PC-9 (cell line): ENCODE results near the gene LGALS7B. TPM values are rescaled to one million over a fixed set of nuclear protein-coding genes. Genes with fewer than 3 reads are reported as not detected.
A peak's percentile ranks its signal among the peaks of the same experiment; 100 is the strongest.

Source experiments
- BruUV-seq: library from RNA; stranded (reverse); fragments of 400-500 nt; replicated peaks from 2 replicates; lab custom pipeline; 2021; lab: Mats Ljungman, UMichigan
- CTCF ChIA-PET: fragments of 300-600 bp; sonication (Branson Sonifier 250); formaldehyde crosslinking; loops from one replicate; lab custom pipeline; 2022; ENCODE audit warnings: antibody characterized with exemption; lab: Charles Lee
- POLR2A ChIA-PET: fragments of 300-600 bp; sonication (Branson Sonifier 250); formaldehyde crosslinking; loops from one replicate; lab custom pipeline; 2022; ENCODE audit warnings: antibody characterized with exemption; ENCODE audit not compliant: unreplicated experiment; lab: Charles Lee
- DNase-seq, 2 experiments: peaks; one replicate each; pipeline versions ENCODE4 v3.0.0 to v3.0.0-alpha.2; 2015 to 2022; ENCODE audit warnings: mixed read lengths in 1 of 2
- H2AFZ ChIP-seq: fragments of 200-600 bp; sonication (generic); 2 replicates; pipeline ENCODE4 v1.8.1; 2017; ENCODE audit warnings: antibody characterized with exemption
- H3F3A ChIP-seq: fragments of 200-600 bp; sonication (generic); 2 replicates; pipeline ENCODE4 v1.8.1; 2017; ENCODE audit warnings: antibody characterized with exemption, mild to moderate bottlenecking, low read depth; ENCODE audit not compliant: insufficient read depth
- H3K27ac ChIP-seq: fragments of 200-600 bp; sonication (generic); 2 replicates; pipeline ENCODE4 v1.6.1; 2016; ENCODE audit warnings: mixed run types
- H3K27me3 ChIP-seq: fragments of 200-600 bp; sonication (generic); 2 replicates; pipeline ENCODE4 v1.6.1; 2016; ENCODE audit warnings: low read depth, mixed run types; ENCODE audit not compliant: insufficient read depth
- H3K36me3 ChIP-seq: fragments of 200-600 bp; sonication (generic); 2 replicates; pipeline ENCODE4 v1.6.1; 2016; ENCODE audit warnings: low read depth, mixed run types
- H3K4me1 ChIP-seq: fragments of 200-600 bp; sonication (generic); replicated peaks from 2 replicates; pipeline ENCODE4 v1.6.1; 2016; ENCODE audit warnings: mixed run types; ENCODE audit not compliant: insufficient read depth
- H3K4me2 ChIP-seq: fragments of 200-600 bp; sonication (generic); 2 replicates; pipeline ENCODE4 v1.6.1; 2017; ENCODE audit warnings: mixed run types
- H3K4me3 ChIP-seq: fragments of 200-600 bp; sonication (generic); 2 replicates; pipeline ENCODE4 v1.6.1; 2016; ENCODE audit warnings: mixed run types
- H3K79me2 ChIP-seq: fragments of 200-600 bp; sonication (generic); 2 replicates; pipeline ENCODE4 v1.6.1; 2017; ENCODE audit warnings: low read depth, mixed run types
- H3K9me2 ChIP-seq: fragments of 200-600 bp; sonication (generic); 2 replicates; pipeline ENCODE4 v1.8.1; 2017; ENCODE audit warnings: mild to moderate bottlenecking; ENCODE audit not compliant: insufficient read depth
- H3K9me3 ChIP-seq: fragments of 200-600 bp; sonication (generic); 2 replicates; pipeline ENCODE4 v1.8.1; 2016; ENCODE audit warnings: low read depth; ENCODE audit not compliant: insufficient read depth
- H4K20me1 ChIP-seq: fragments of 200-600 bp; sonication (generic); 2 replicates; pipeline ENCODE4 v1.8.1; 2017; ENCODE audit not compliant: insufficient read depth
- CTCF ChIP-seq: fragments of 200-600 bp; sonication (generic); conservative IDR thresholded peaks from 2 replicates; pipeline ENCODE4 v1.6.1; 2017; ENCODE audit warnings: mixed run types, antibody characterized with exemption, mild to moderate bottlenecking, moderate library complexity
- EZH2 ChIP-seq: fragments of 200-600 bp; sonication (generic); IDR thresholded peaks from 2 replicates; pipeline ENCODE4 v1.8.0; 2017; ENCODE audit warnings: antibody characterized with exemption, low read depth
- intact Hi-C: fragments of 100-400 bp; cut with micrococcal nuclease; formaldehyde crosslinking; loops from one replicate; pipeline ENCODE4 v1.10.0; 2022; ENCODE audit not compliant: unreplicated experiment
- total RNA-seq: library from RNA; stranded (reverse); gene quantifications from 2 replicates; pipeline ENCODE4 v1.2.3, GENCODE V29; 2021

LGALS7B gene
- total RNA-seq, 1 experiment from 2014 or later = not detected

GRCh38 chr19:38815059-38816001, 26.3 kb downstream of the LGALS7B start:
- H3K79me2 ChIP-seq = no peaks in the 10 kb centered on the region
- TSS peak; percentile 47 for BruUV-seq
- H3K36me3 ChIP-seq = no peaks in the 10 kb centered on the region
- H3K27ac ChIP-seq = no peak overlapping the region
- no peaks in the 10 kb centered on the region for H3K9me2 ChIP-seq
- DNase-seq = peak in 1 of 2 experiments; percentile 33
- no peak overlapping the region for H3K4me3 ChIP-seq
- no peak for TF ChIP-seq EZH2
- no peak for TF ChIP-seq CTCF
- peaks cover 8% of the 10 kb centered on the region; the same call in 1 of the 2 replicates for H3K4me1 ChIP-seq
- H3F3A ChIP-seq = peaks cover 4% of the 10 kb centered on the region; the same call in 1 of the 2 replicates
- H3K4me2 ChIP-seq = no peak overlapping the region
- ChIA-PET POLR2A (no interaction called here), CTCF (no interaction called here)
- H3K9me3 ChIP-seq = no peaks in the 10 kb centered on the region
- no peak overlapping the region for H2AFZ ChIP-seq
- H3K27me3 ChIP-seq = no peaks in the 10 kb centered on the region
- no peaks in the 10 kb centered on the region for H4K20me1 ChIP-seq
- intact Hi-C loops = no loop called here

DNA sequence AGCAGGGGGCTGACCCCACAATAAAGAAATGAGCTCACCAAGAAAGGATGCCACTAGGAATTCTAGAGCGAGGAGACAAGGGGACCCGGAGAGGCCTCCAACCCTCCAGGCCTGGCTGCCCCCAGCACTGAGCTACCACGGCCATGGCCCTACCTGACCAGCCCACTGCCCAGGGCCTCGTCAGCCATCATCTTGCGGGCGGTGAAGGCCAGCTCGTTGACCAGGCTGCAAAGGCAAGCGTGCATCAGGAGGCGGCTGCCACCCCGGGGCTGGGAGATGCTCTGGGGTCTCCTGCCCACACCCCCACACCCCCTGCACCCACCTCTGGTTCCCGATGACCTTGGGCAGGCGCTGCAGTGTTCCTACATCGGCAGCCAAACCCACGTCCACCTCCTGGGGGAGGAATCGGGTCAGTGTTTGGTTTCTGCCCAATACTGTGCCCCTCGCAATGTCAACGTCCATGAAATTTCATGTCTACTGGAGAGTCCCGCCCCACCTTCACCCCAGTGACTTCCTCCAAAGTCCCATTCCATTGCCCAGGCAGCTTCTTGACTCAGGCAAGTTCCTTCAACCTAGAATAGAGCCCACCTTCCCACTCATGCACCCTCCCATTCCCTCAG, 27.2 kb downstream of the LGALS7B start:
- Histone ChIP-seq H3K79me2 (no peaks in the 10 kb centered on the region), H3K4me3 (no peak overlapping the region), H3K36me3 (no peaks in the 10 kb centered on the region), H3K27ac (no peak overlapping the region), H3K27me3 (no peaks in the 10 kb centered on the region), H3K9me2 (no peaks in the 10 kb centered on the region), H3K4me2 (no peak overlapping the region), H3F3A (peaks cover 4% of the 10 kb centered on the region; the same call in 1 of the 2 replicates), H2AFZ (no peak overlapping the region), H4K20me1 (no peaks in the 10 kb centered on the region), H3K9me3 (no peaks in the 10 kb centered on the region), H3K4me1 (peaks cover 8% of the 10 kb centered on the region; the same call in 1 of the 2 replicates)
- BruUV-seq = no TSS peak
- DNase-seq = no peak
- TF ChIP-seq CTCF (no peak), EZH2 (no peak)
- intact Hi-C loops = no loop called here
- ChIA-PET POLR2A (interaction anchor here (0.6 kb wide), 1 partner anchor 9 kb away, joined by 8 read pairs; no protein-coding TSS in a partner anchor), CTCF (no interaction called here)

DNA sequence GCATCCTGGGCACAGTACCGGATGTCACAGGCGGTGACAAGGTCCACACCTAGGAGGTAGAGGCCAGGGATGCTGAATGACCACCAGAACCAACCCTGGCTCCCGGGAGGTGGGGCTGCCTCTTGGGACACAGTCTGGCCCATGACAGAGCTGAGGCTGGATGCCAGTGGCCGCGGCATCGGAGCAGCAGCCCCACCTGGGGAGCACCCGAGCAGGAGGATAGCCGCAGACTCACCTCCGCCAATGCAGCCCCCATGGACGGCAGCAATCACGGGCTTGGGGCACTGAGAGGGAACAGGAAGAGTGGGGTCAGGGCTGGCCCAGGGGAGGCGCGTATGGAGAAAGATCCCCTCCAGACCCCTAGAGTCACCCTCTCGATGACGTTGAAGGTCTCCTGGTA, 28.1 kb downstream of the LGALS7B start:
- Histone ChIP-seq H3K4me3 (no peak overlapping the region), H3K4me2 (no peak overlapping the region), H3K4me1 (peaks cover 8% of the 10 kb centered on the region; the same call in 1 of the 2 replicates), H3F3A (peaks cover 4% of the 10 kb centered on the region; the same call in 1 of the 2 replicates), H3K79me2 (no peaks in the 10 kb centered on the region), H3K9me2 (no peaks in the 10 kb centered on the region), H3K27me3 (no peaks in the 10 kb centered on the region), H4K20me1 (no peaks in the 10 kb centered on the region), H3K27ac (no peak overlapping the region), H3K9me3 (no peaks in the 10 kb centered on the region), H2AFZ (no peak overlapping the region), H3K36me3 (no peaks in the 10 kb centered on the region)
- BruUV-seq = no TSS peak
- ChIA-PET CTCF (no interaction called here), POLR2A (no interaction called here)
- TF ChIP-seq CTCF = no peak
- TF ChIP-seq EZH2 = no peak
- no peak for DNase-seq
- intact Hi-C loops = no loop called here
